Aorta (tissue), 5 donors: ENCODE measurements around the gene AQP10. TPM values are rescaled to one million over a fixed set of nuclear protein-coding genes. Genes with fewer than 3 reads are reported as not detected.
A peak's percentile ranks its signal among the peaks of the same experiment; 100 is the strongest.

Experiments used
- ATAC-seq: fragments of 200-7000 bp; cut with Tn5 transposase; one replicate; pipeline ENCODE4 v1.9.1; 2022; ENCODE audit warnings: moderate library complexity; ENCODE audit not compliant: low FRiP score
- DNase-seq, 2 donors: peaks; one replicate each; pipeline ENCODE4 v3.0.0-alpha.2; 2020
- H3K27ac ChIP-seq, 2 donors: one replicate each; pipeline ENCODE4 v1.5.1; 2013; ENCODE audit warnings: low read length in 2 of 2, mild to moderate bottlenecking in 2 of 2, moderate library complexity in 2 of 2, control low read depth in 1 of 2, inconsistent platforms in 1 of 2, low read depth in 1 of 2
- H3K27me3 ChIP-seq, 2 donors: one replicate each; pipeline ENCODE4 v1.6.1; 2013; ENCODE audit warnings: control low read depth in 1 of 2, low read length in 1 of 2, mild to moderate bottlenecking in 1 of 2, moderate library complexity in 1 of 2; ENCODE audit not compliant: insufficient read depth in 2 of 2, control insufficient read depth in 1 of 2
- H3K36me3 ChIP-seq, 2 donors: one replicate each; pipeline ENCODE4 v1.6.1; 2013; ENCODE audit warnings: control low read depth in 1 of 2, low read length in 1 of 2, mild to moderate bottlenecking in 1 of 2; ENCODE audit not compliant: insufficient read depth in 2 of 2, control insufficient read depth in 1 of 2
- H3K4me1 ChIP-seq, 2 donors: one replicate each; pipeline ENCODE4 v1.6.1; 2013; ENCODE audit warnings: low read length in 2 of 2, control low read depth in 1 of 2, mild to moderate bottlenecking in 1 of 2, moderate library complexity in 1 of 2; ENCODE audit not compliant: insufficient read depth in 2 of 2, control insufficient read depth in 1 of 2
- H3K4me3 ChIP-seq, 2 donors: one replicate each; pipeline ENCODE4 v1.5.1; 2013; ENCODE audit warnings: low read length in 2 of 2, control low read depth in 1 of 2, mild to moderate bottlenecking in 1 of 2
- H3K9me3 ChIP-seq: one replicate; pipeline ENCODE4 v1.6.1; 2013; ENCODE audit warnings: mild to moderate bottlenecking, low read length; ENCODE audit not compliant: control insufficient read depth
- WGBS, 2 donors: extraction: QIAGEN DNeasy Blood & Tissue Kit; methylation state at CpG; one replicate each; pipeline ENCODE4 v1.1.7; 2013; 5-methylcytosine and 5-hydroxymethylcytosine counted together
- intact Hi-C, 2 donors: fragments of 100-400 bp; cut with DNase I; formaldehyde crosslinking; loops; one replicate each; pipeline versions ENCODE4 v1.14.2 to v1.15.0; 2022
- polyA plus RNA-seq, 2 donors: library from polyadenylated mRNA; stranded (reverse); fragments of 200-250 nt; gene quantifications; one replicate each; pipeline ENCODE4 v1.2.3, GENCODE V29; 2013
- total RNA-seq, 2 donors: library from RNA; stranded (reverse); fragmentation: NEBNext Ultra II Directional; extraction: Animal tissue kit (Norgen Biotek cat#: 25700); gene quantifications; one replicate each; pipeline ENCODE4 v1.2.1, GENCODE V29; 2021
- donor health status: healthy with polysubstance abuse.
- donor health status: Bipolar disorder and iron deficiency.
- donor health status: DM: no; HTN: no; CAD: no.
- donor health status: DM: no; HTN: no; CAD: no.
- donor health status: DM: yes; HTN: yes; CAD: no.

AQP10 gene
- total and polyA plus RNA-seq, 4 donors: 0.08 to 10.3 (median 0.26) TPM; not detected in 1

- Histone ChIP-seq H3K4me1 (no peaks in the 10 kb centered on the region), H3K9me3 (no peaks in the 10 kb centered on the region), H3K27ac (no peak overlapping the region), H3K27me3 (no peaks in the 10 kb centered on the region), H3K36me3 (peaks cover 0 to 25% of the 10 kb centered on the region in 2 donors), H3K4me3 (no peak overlapping the region)
- ATAC-seq: no peak
- WGBS, 2 donors: 72% methylated on average over 3 of the region's 3 CpGs
- DNase-seq: no peak
- intact Hi-C loops: no loop called here
These were observed 27.1 kb downstream of the AQP10 start for GRCh38 chr1:154347961-154348360.

GRCh38 chr1:154348429-154349076 is 27.7 kb downstream of the AQP10 start:
- peaks cover 0 to 23% of the 10 kb centered on the region in 2 donors for H3K36me3 ChIP-seq
- 90% methylated on average over 26 to 27 of the region's 27 CpGs for WGBS, 2 donors
- intact Hi-C loops: no loop called here

GRCh38 chr1:154349121-154349520 is 28.2 kb downstream of the AQP10 start:
- H3K9me3 ChIP-seq: no peaks in the 10 kb centered on the region
- WGBS, 2 donors: 69 to 78% methylated on average over 7 of the region's 7 CpGs
- ATAC-seq (no peak), DNase-seq (no peak)
- H3K27ac ChIP-seq: no peak overlapping the region
- H3K4me3 ChIP-seq: no peak overlapping the region
- peaks cover 0 to 20% of the 10 kb centered on the region in 2 donors for H3K36me3 ChIP-seq
- no peaks in the 10 kb centered on the region for H3K4me1 ChIP-seq
- intact Hi-C loops: no loop called here
- no peaks in the 10 kb centered on the region for H3K27me3 ChIP-seq

More at GRCh38 chr1:154348429-154349076, 27.7 kb downstream of the AQP10 start:
- Histone ChIP-seq H3K4me3 (no peak overlapping the region), H3K27me3 (no peaks in the 10 kb centered on the region), H3K4me1 (no peaks in the 10 kb centered on the region), H3K9me3 (no peaks in the 10 kb centered on the region), H3K27ac (no peak overlapping the region)
- ATAC-seq (no peak), DNase-seq (no peak)

- Histone ChIP-seq H3K36me3 (peaks cover 0 to 11% of the 10 kb centered on the region in 2 donors), H3K4me3 (no peak overlapping the region), H3K9me3 (no peaks in the 10 kb centered on the region), H3K27me3 (no peaks in the 10 kb centered on the region), H3K4me1 (no peaks in the 10 kb centered on the region), H3K27ac (no peak overlapping the region)
- WGBS, 2 donors: 68 to 71% methylated on average over 4 of the region's 4 CpGs
- intact Hi-C loops: no loop called here
- DNase-seq (no peak), ATAC-seq (no peak)
These were observed 29.5 kb downstream of the AQP10 start for GRCh38 chr1:154350383-154350782.

- ATAC-seq (no peak), DNase-seq (no peak)
- WGBS, 2 donors: 51 to 55% methylated on average over 14 of the region's 14 CpGs
- Histone ChIP-seq H3K9me3 (no peaks in the 10 kb centered on the region), H3K4me3 (no peak overlapping the region), H3K27me3 (no peaks in the 10 kb centered on the region), H3K27ac (no peak overlapping the region), H3K36me3 (peaks cover 0 to 3% of the 10 kb centered on the region in 2 donors), H3K4me1 (no peaks in the 10 kb centered on the region)
- intact Hi-C loops: no loop called here
These were observed 30.6 kb downstream of the AQP10 start for GRCh38 chr1:154351363-154352068.

- 12 to 13% methylated on average over 9 of the region's 9 CpGs for WGBS, 2 donors
- ATAC-seq (no peak), DNase-seq (no peak)
- Histone ChIP-seq H3K27me3 (no peaks in the 10 kb centered on the region), H3K36me3 (peaks cover 0 to 2% of the 10 kb centered on the region in 2 donors), H3K4me3 (no peak overlapping the region), H3K9me3 (no peaks in the 10 kb centered on the region), H3K27ac (no peak overlapping the region), H3K4me1 (no peaks in the 10 kb centered on the region)
- intact Hi-C loops: no loop called here
These were observed 31.3 kb downstream of the AQP10 start for GRCh38 chr1:154352245-154352580.

- intact Hi-C loops: no loop called here
- Histone ChIP-seq H3K27me3 (no peaks in the 10 kb centered on the region), H3K36me3 (peaks cover 0 to 2% of the 10 kb centered on the region in 2 donors), H3K4me3 (no peak overlapping the region), H3K9me3 (no peaks in the 10 kb centered on the region), H3K4me1 (no peaks in the 10 kb centered on the region), H3K27ac (peak overlapping the region in 1 of 2 donors; percentile 8)
- 1% methylated on average over 37 to 41 of the region's 41 CpGs for WGBS, 2 donors
- DNase-seq (peak; percentile 70 to 83), ATAC-seq (peak; percentile 65)
These were observed 31.9 kb downstream of the AQP10 start for GRCh38 chr1:154352581-154353459.

GRCh38 chr1:154353460-154353904 is 32.6 kb downstream of the AQP10 start:
- Histone ChIP-seq H3K27ac (peak overlapping the region in 1 of 2 donors; percentile 8), H3K4me1 (no peaks in the 10 kb centered on the region), H3K36me3 (peaks cover 0 to under 1% of the 10 kb centered on the region in 2 donors), H3K4me3 (no peak overlapping the region), H3K27me3 (no peaks in the 10 kb centered on the region), H3K9me3 (no peaks in the 10 kb centered on the region)
- intact Hi-C loops: no loop called here
- 42 to 47% methylated on average over 1 of the region's 1 CpG for WGBS, 2 donors
- DNase-seq (no peak), ATAC-seq (peak; percentile 75)
